ENCODE data around the gene RAD51B.

RAD51B gene

GRCh38 chr14:68357777-68358176 lies 538.2 kb downstream of the RAD51B start:
- Histone ChIP-seq H2BK120ac (ENCODE audit: low read depth, low read length) (no peak overlapping the region), H3K79me1 (ENCODE audit: low read length) (no peaks in the 10 kb centered on the region), H3K18ac (ENCODE audit: low read length) (no peak overlapping the region), H3K56ac (ENCODE audit: low read length) (no peak overlapping the region), H2AK5ac (ENCODE audit: low read length) (no peak overlapping the region), H3K23ac (ENCODE audit: low read length) (no peak overlapping the region), H4K8ac (ENCODE audit: low read depth, low read length) (no peak overlapping the region), H3K27me3 (ENCODE audit: insufficient read depth, low read length, poor library complexity) (no peaks in the 10 kb centered on the region), H3K27ac (ENCODE audit: low read depth, low read length) (no peak overlapping the region), H3K36me3 (ENCODE audit: control insufficient read depth, insufficient read depth, low read length) (no peaks in the 10 kb centered on the region), H2BK5ac (ENCODE audit: low read length) (no peak overlapping the region), H4K5ac (ENCODE audit: low read length) (no peak overlapping the region), H3K79me2 (ENCODE audit: control insufficient read depth, insufficient read depth, low read length) (no peaks in the 10 kb centered on the region), H3K9ac (ENCODE audit: low read length) (no peak overlapping the region), H3K4me1 (ENCODE audit: control insufficient read depth, low read depth, low read length) (no peaks in the 10 kb centered on the region), H3K4me2 (ENCODE audit: low read length) (no peak overlapping the region), H3K4me3 (ENCODE audit: low read length) (no peak overlapping the region), H3K4ac (ENCODE audit: low read depth, low read length) (no peak overlapping the region), H2BK15ac (replicated peaks; ENCODE audit: low read depth) (no peak overlapping the region)
- DNase-seq, result no peak
- WGBS (ENCODE audit: extremely low coverage, insufficient coverage, low lambda C conversion rate), result no CpG with 5 or more reads among the region's 1 CpG

GRCh38 chr14:68358500-68358899 lies 538.9 kb downstream of the RAD51B start:
- H3K9ac ChIP-seq (ENCODE audit: low read length), result no peak overlapping the region
- H3K56ac ChIP-seq (ENCODE audit: low read length), result no peak overlapping the region
- H3K27ac ChIP-seq (ENCODE audit: low read depth, low read length), result no peak overlapping the region
- H3K27me3 ChIP-seq (ENCODE audit: insufficient read depth, low read length, poor library complexity), result no peaks in the 10 kb centered on the region
- no peaks in the 10 kb centered on the region for H3K36me3 ChIP-seq (ENCODE audit: control insufficient read depth, insufficient read depth, low read length)
- H3K4me1 ChIP-seq (ENCODE audit: control insufficient read depth, low read depth, low read length), result no peaks in the 10 kb centered on the region
- no peak overlapping the region for H2AK5ac ChIP-seq (ENCODE audit: low read length)
- H3K23ac ChIP-seq (ENCODE audit: low read length), result no peak overlapping the region
- H3K4me2 ChIP-seq (ENCODE audit: low read length), result no peak overlapping the region
- no peak overlapping the region for H4K5ac ChIP-seq (ENCODE audit: low read length)
- H3K18ac ChIP-seq (ENCODE audit: low read length), result no peak overlapping the region
- H3K79me1 ChIP-seq (ENCODE audit: low read length), result no peaks in the 10 kb centered on the region
- no peak overlapping the region for H3K4me3 ChIP-seq (ENCODE audit: low read length)
- no peak overlapping the region for H3K4ac ChIP-seq (ENCODE audit: low read depth, low read length)
- WGBS (ENCODE audit: extremely low coverage, insufficient coverage, low lambda C conversion rate), result no CpG with 5 or more reads among the region's 1 CpG
- no peak for DNase-seq
- no peak overlapping the region for H2BK15ac ChIP-seq (replicated peaks; ENCODE audit: low read depth)
- H2BK5ac ChIP-seq (ENCODE audit: low read length), result no peak overlapping the region
- no peaks in the 10 kb centered on the region for H3K79me2 ChIP-seq (ENCODE audit: control insufficient read depth, insufficient read depth, low read length)
- no peak overlapping the region for H4K8ac ChIP-seq (ENCODE audit: low read depth, low read length)
- no peak overlapping the region for H2BK120ac ChIP-seq (ENCODE audit: low read depth, low read length)

- Histone ChIP-seq H3K9ac (ENCODE audit: low read length) (no peak overlapping the region), H3K4me2 (ENCODE audit: low read length) (no peak overlapping the region), H3K4me3 (ENCODE audit: low read length) (no peak overlapping the region), H4K5ac (ENCODE audit: low read length) (no peak overlapping the region), H3K27ac (ENCODE audit: low read depth, low read length) (no peak overlapping the region), H3K4me1 (ENCODE audit: control insufficient read depth, low read depth, low read length) (no peaks in the 10 kb centered on the region), H2BK5ac (ENCODE audit: low read length) (no peak overlapping the region), H2AK5ac (ENCODE audit: low read length) (no peak overlapping the region), H3K79me2 (ENCODE audit: control insufficient read depth, insufficient read depth, low read length) (no peaks in the 10 kb centered on the region), H2BK120ac (ENCODE audit: low read depth, low read length) (no peak overlapping the region), H3K56ac (ENCODE audit: low read length) (peak overlapping the region; percentile 0), H3K27me3 (ENCODE audit: insufficient read depth, low read length, poor library complexity) (no peaks in the 10 kb centered on the region), H3K18ac (ENCODE audit: low read length) (no peak overlapping the region), H3K4ac (ENCODE audit: low read depth, low read length) (peak overlapping the region; percentile 56), H4K8ac (ENCODE audit: low read depth, low read length) (no peak overlapping the region), H3K79me1 (ENCODE audit: low read length) (no peaks in the 10 kb centered on the region), H3K23ac (ENCODE audit: low read length) (no peak overlapping the region), H2BK15ac (replicated peaks; ENCODE audit: low read depth) (no peak overlapping the region), H3K36me3 (ENCODE audit: control insufficient read depth, insufficient read depth, low read length) (no peaks in the 10 kb centered on the region)
- DNase-seq, result no peak
- WGBS (ENCODE audit: extremely low coverage, insufficient coverage, low lambda C conversion rate), result no CpG with 5 or more reads among the region's 12 CpGs
These were observed 539.6 kb downstream of the RAD51B start for GRCh38 chr14:68359022-68359836.

GRCh38 chr14:68359837-68360552 lies 540.4 kb downstream of the RAD51B start:
- Histone ChIP-seq H2BK120ac (ENCODE audit: low read depth, low read length) (no peak overlapping the region), H3K56ac (ENCODE audit: low read length) (peak overlapping the region; percentile 22), H2BK15ac (replicated peaks; ENCODE audit: low read depth) (no peak overlapping the region), H3K4ac (ENCODE audit: low read depth, low read length) (no peak overlapping the region), H3K79me2 (ENCODE audit: control insufficient read depth, insufficient read depth, low read length) (no peaks in the 10 kb centered on the region), H3K23ac (ENCODE audit: low read length) (no peak overlapping the region), H4K5ac (ENCODE audit: low read length) (no peak overlapping the region), H3K4me1 (ENCODE audit: control insufficient read depth, low read depth, low read length) (no peaks in the 10 kb centered on the region), H3K79me1 (ENCODE audit: low read length) (no peaks in the 10 kb centered on the region), H3K4me2 (ENCODE audit: low read length) (no peak overlapping the region), H3K4me3 (ENCODE audit: low read length) (no peak overlapping the region), H2BK5ac (ENCODE audit: low read length) (no peak overlapping the region), H3K27me3 (ENCODE audit: insufficient read depth, low read length, poor library complexity) (no peaks in the 10 kb centered on the region), H3K36me3 (ENCODE audit: control insufficient read depth, insufficient read depth, low read length) (no peaks in the 10 kb centered on the region), H4K8ac (ENCODE audit: low read depth, low read length) (no peak overlapping the region), H3K18ac (ENCODE audit: low read length) (no peak overlapping the region), H2AK5ac (ENCODE audit: low read length) (no peak overlapping the region), H3K9ac (ENCODE audit: low read length) (no peak overlapping the region), H3K27ac (ENCODE audit: low read depth, low read length) (no peak overlapping the region)
- WGBS (ENCODE audit: extremely low coverage, insufficient coverage, low lambda C conversion rate), result no CpG with 5 or more reads among the region's 8 CpGs
- peak; percentile 62 for DNase-seq

- Histone ChIP-seq H2BK120ac (ENCODE audit: low read depth, low read length) (no peak overlapping the region), H3K4me1 (ENCODE audit: control insufficient read depth, low read depth, low read length) (no peaks in the 10 kb centered on the region), H3K4me2 (ENCODE audit: low read length) (no peak overlapping the region), H3K56ac (ENCODE audit: low read length) (no peak overlapping the region), H3K23ac (ENCODE audit: low read length) (no peak overlapping the region), H3K18ac (ENCODE audit: low read length) (no peak overlapping the region), H3K79me2 (ENCODE audit: control insufficient read depth, insufficient read depth, low read length) (no peaks in the 10 kb centered on the region), H2BK15ac (replicated peaks; ENCODE audit: low read depth) (no peak overlapping the region), H3K27ac (ENCODE audit: low read depth, low read length) (no peak overlapping the region), H2BK5ac (ENCODE audit: low read length) (no peak overlapping the region), H3K4ac (ENCODE audit: low read depth, low read length) (no peak overlapping the region), H3K27me3 (ENCODE audit: insufficient read depth, low read length, poor library complexity) (no peaks in the 10 kb centered on the region), H4K8ac (ENCODE audit: low read depth, low read length) (no peak overlapping the region), H2AK5ac (ENCODE audit: low read length) (no peak overlapping the region), H3K36me3 (ENCODE audit: control insufficient read depth, insufficient read depth, low read length) (no peaks in the 10 kb centered on the region), H3K4me3 (ENCODE audit: low read length) (no peak overlapping the region), H3K79me1 (ENCODE audit: low read length) (no peaks in the 10 kb centered on the region), H4K5ac (ENCODE audit: low read length) (no peak overlapping the region), H3K9ac (ENCODE audit: low read length) (no peak overlapping the region)
- DNase-seq, result peak; percentile 29
- no CpG with 5 or more reads among the region's 2 CpGs for WGBS (ENCODE audit: extremely low coverage, insufficient coverage, low lambda C conversion rate)
These were observed 541.7 kb downstream of the RAD51B start for GRCh38 chr14:68361231-68361630.
